Keratinocyte (primary cell): Measurements from ENCODE around the gene FHOD3. TPM values are rescaled to one million over a fixed set of nuclear protein-coding genes. Genes with fewer than 3 reads are reported as not detected.

ENCODE experiments used
- DNase-seq: peaks from one replicate; pipeline ENCODE4 v3.0.0-alpha.2; 2011; ENCODE audit warnings: low read depth, missing footprints, low spot score
- FAIRE-seq: peaks from 2 replicates; lab custom pipeline; 2011; peaks lifted over from hg19 to GRCh38; lab: Jason Lieb, UNC
- H2AFZ ChIP-seq: 2 replicates; pipeline ENCODE4 v1.6.0; 2012; ENCODE audit warnings: low read length, control low read depth, inconsistent platforms; ENCODE audit not compliant: control insufficient read depth
- H3K27ac ChIP-seq: 2 replicates; pipeline ENCODE4 v1.5.1; 2011; ENCODE audit warnings: low read length; ENCODE audit not compliant: control insufficient read depth, insufficient read depth
- H3K27me3 ChIP-seq: 3 replicates; pipeline ENCODE4 v1.6.0; 2011; ENCODE audit warnings: low read length; ENCODE audit not compliant: control insufficient read depth, insufficient read depth; ENCODE audit errors: extremely low read depth
- H3K36me3 ChIP-seq, 2 experiments: 2 replicates in 1 of 2; 3 replicates in 1 of 2; pipeline ENCODE4 v1.5.1; 2011; ENCODE audit warnings: low read length in 2 of 2, mild to moderate bottlenecking in 1 of 2; ENCODE audit not compliant: control insufficient read depth in 2 of 2, insufficient read depth in 2 of 2; ENCODE audit errors: extremely low read depth in 1 of 2
- H3K4me1 ChIP-seq: 3 replicates; pipeline ENCODE4 v1.5.1; 2011; ENCODE audit warnings: low read length; ENCODE audit not compliant: control insufficient read depth, insufficient read depth; ENCODE audit errors: extremely low read depth
- H3K4me2 ChIP-seq: 3 replicates; pipeline ENCODE4 v1.6.0; 2011; ENCODE audit warnings: low read depth, low read length; ENCODE audit not compliant: control insufficient read depth, insufficient read depth; ENCODE audit errors: extremely low read depth
- H3K4me3 ChIP-seq, 3 experiments: fragments of 200-600 bp in 1 of 3; sonication (generic) in 1 of 3; 2 replicates in 2 of 3; 3 replicates in 1 of 3; pipeline ENCODE4 v1.5.1; 2011 to 2016; ENCODE audit warnings: low read length in 3 of 3, mild to moderate bottlenecking in 3 of 3, control low read depth in 2 of 3, inconsistent platforms in 1 of 3, low read depth in 1 of 3, mixed read lengths in 1 of 3, mixed run types in 1 of 3, moderate library complexity in 1 of 3; ENCODE audit not compliant: control insufficient read depth in 2 of 3, insufficient read depth in 2 of 3; ENCODE audit errors: extremely low read depth in 1 of 3
- H3K79me2 ChIP-seq: 2 replicates; pipeline ENCODE4 v1.6.0; 2012; ENCODE audit warnings: low read length; ENCODE audit not compliant: control insufficient read depth, insufficient read depth
- H3K9ac ChIP-seq: 3 replicates; pipeline ENCODE4 v1.6.0; 2011; ENCODE audit warnings: low read length; ENCODE audit not compliant: control insufficient read depth, insufficient read depth; ENCODE audit errors: extremely low read depth
- H3K9me1 ChIP-seq: 3 replicates; pipeline ENCODE4 v1.6.0; 2011; ENCODE audit warnings: low read length; ENCODE audit not compliant: control insufficient read depth, insufficient read depth; ENCODE audit errors: extremely low read depth
- H3K9me3 ChIP-seq: 2 replicates; pipeline ENCODE4 v1.5.1; 2012; ENCODE audit warnings: low read depth, low read length; ENCODE audit not compliant: control insufficient read depth
- H4K20me1 ChIP-seq: 3 replicates; pipeline ENCODE4 v1.6.0; 2011; ENCODE audit warnings: low read length; ENCODE audit not compliant: control insufficient read depth, insufficient read depth; ENCODE audit errors: extremely low read depth
- EZH2 ChIP-seq: IDR thresholded peaks from one replicate; pipeline ENCODE4 v1.6.1; 2012; ENCODE audit warnings: inconsistent platforms, mild to moderate bottlenecking, low read length, moderate library complexity
- dilution Hi-C: fragments of 300-500 bp; cut with MboI; formaldehyde crosslinking; loops from one replicate; pipeline ENCODE4 v1.7.0; 2020; ENCODE audit warnings: low sequenced_read_pairs; ENCODE audit not compliant: extremely low pct_ligation_motif_present
- polyA plus RNA-seq, 5 experiments: library from polyadenylated mRNA; depleted of rRNA in 3 of 5; stranded (reverse) in 3 of 5; stranded (forward) in 1 of 5; unstranded in 1 of 5; fragments of >200 nt; gene quantifications; 1 replicate in 1 of 5; 2 replicates in 3 of 5; 3 replicates in 1 of 5; pipeline versions ENCODE4 v1.2.1 to v1.2.3, GENCODE V29; 2011 to 2012; ENCODE audit warnings: missing spikeins in 2 of 5, low read depth in 1 of 5, low replicate concordance in 1 of 5
- TF ChIP-seq, protein P1 (sequence below), 3 experiments: IDR thresholded peaks in 1 of 3; conservative IDR thresholded peaks in 1 of 3; optimal IDR thresholded peaks in 1 of 3; 2 replicates in 2 of 3; 3 replicates in 1 of 3; pipeline versions ENCODE3 to v1.5.1; 2011; ENCODE audit warnings: low read length in 3 of 3, mild to moderate bottlenecking in 3 of 3, moderate library complexity in 2 of 3, control low read depth in 1 of 3, inconsistent platforms in 1 of 3; ENCODE audit not compliant: insufficient read depth in 2 of 3; ENCODE audit errors: extremely low read depth in 1 of 3

FHOD3 gene
- polyA plus RNA-seq, 1 donor (not counting 4 experiments of a cell fraction or from before 2014, with no cell fraction given): 7.7 TPM

DNA sequence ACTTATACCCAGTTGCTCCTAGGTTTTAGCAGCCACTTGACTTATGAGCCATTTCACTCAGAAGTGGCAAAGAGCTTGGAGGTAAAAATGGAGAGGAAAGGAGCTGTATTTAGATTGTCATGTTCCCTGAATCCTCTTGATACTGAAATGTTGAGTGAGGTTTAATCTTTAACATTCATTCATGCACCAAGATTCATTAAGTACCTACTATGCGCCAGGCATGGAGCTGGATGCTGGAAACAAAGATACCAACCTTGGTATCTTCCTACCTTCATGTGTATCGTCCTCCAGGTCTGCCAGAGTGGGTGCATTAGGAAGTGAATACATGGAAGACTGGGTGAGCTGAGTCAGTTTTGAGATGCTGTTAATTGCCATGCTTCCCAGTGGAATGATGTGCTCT lies 507.6 kb downstream of the FHOD3 start:
- no peak overlapping the region for H3K4me3 ChIP-seq
- H3K36me3 ChIP-seq: peaks cover 10 to 25% of the 10 kb centered on the region in 2 experiments
- dilution Hi-C loops: no loop called here
- no peak overlapping the region for H3K27ac ChIP-seq
- DNase-seq: no peak
- no peaks in the 10 kb centered on the region for H4K20me1 ChIP-seq
- H3K9ac ChIP-seq: no peak overlapping the region
- H3K9me1 ChIP-seq: no peaks in the 10 kb centered on the region
- FAIRE-seq: no peak
- H3K4me2 ChIP-seq: no peak overlapping the region
- H2AFZ ChIP-seq: no peak overlapping the region
- no peak for TF ChIP-seq EZH2
- TF ChIP-seq, protein P1, sequence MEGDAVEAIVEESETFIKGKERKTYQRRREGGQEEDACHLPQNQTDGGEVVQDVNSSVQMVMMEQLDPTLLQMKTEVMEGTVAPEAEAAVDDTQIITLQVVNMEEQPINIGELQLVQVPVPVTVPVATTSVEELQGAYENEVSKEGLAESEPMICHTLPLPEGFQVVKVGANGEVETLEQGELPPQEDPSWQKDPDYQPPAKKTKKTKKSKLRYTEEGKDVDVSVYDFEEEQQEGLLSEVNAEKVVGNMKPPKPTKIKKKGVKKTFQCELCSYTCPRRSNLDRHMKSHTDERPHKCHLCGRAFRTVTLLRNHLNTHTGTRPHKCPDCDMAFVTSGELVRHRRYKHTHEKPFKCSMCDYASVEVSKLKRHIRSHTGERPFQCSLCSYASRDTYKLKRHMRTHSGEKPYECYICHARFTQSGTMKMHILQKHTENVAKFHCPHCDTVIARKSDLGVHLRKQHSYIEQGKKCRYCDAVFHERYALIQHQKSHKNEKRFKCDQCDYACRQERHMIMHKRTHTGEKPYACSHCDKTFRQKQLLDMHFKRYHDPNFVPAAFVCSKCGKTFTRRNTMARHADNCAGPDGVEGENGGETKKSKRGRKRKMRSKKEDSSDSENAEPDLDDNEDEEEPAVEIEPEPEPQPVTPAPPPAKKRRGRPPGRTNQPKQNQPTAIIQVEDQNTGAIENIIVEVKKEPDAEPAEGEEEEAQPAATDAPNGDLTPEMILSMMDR (optimal IDR thresholded peaks at IDR 0.05 in 1 of 3, IDR thresholded peaks at IDR 0.05 in 1 of 3, conservative IDR thresholded peaks at IDR 0.05 in 1 of 3; ENCODE audit: extremely low read depth in 1 of 3, insufficient read depth in 2 of 3, low read length in 3 of 3): no peak
- H3K79me2 ChIP-seq: no peaks in the 10 kb centered on the region
- H3K9me3 ChIP-seq: no peaks in the 10 kb centered on the region
- no peaks in the 10 kb centered on the region for H3K27me3 ChIP-seq
- H3K4me1 ChIP-seq: no peaks in the 10 kb centered on the region

DNA sequence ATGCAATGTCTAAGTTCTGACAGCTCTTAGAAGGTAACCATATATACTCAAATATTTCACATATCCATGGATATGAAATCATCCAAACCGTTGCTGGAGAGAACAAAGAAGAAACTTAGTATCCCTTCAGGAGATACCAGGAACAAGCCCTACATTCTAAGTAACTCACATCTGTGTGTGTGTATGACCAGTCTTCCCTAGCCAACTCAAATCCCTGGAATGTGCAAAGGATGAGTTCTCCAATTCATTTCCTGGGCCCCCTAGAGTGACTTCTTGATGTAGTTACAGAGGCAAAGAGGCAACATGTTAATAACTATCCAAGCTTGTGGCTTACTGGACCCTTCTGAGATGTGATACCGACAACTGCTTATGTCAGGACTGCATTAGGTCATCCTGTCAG lies 511.2 kb downstream of the FHOD3 start:
- Histone ChIP-seq H3K36me3 (peaks cover 7 to 25% of the 10 kb centered on the region in 2 experiments), H3K4me2 (no peak overlapping the region)
- dilution Hi-C loops: no loop called here

More for the DNA sequence above, 511.2 kb downstream of the FHOD3 start:
- no peaks in the 10 kb centered on the region for H3K9me3 ChIP-seq
- H3K4me1 ChIP-seq: no peaks in the 10 kb centered on the region
- no peaks in the 10 kb centered on the region for H4K20me1 ChIP-seq
- no peak for FAIRE-seq
- H3K9me1 ChIP-seq: no peaks in the 10 kb centered on the region
- H3K79me2 ChIP-seq: no peaks in the 10 kb centered on the region
- DNase-seq: no peak
- no peak overlapping the region for H2AFZ ChIP-seq
- TF ChIP-seq EZH2: no peak
- TF ChIP-seq, protein P1 (optimal IDR thresholded peaks at IDR 0.05 in 1 of 3, IDR thresholded peaks at IDR 0.05 in 1 of 3, conservative IDR thresholded peaks at IDR 0.05 in 1 of 3; ENCODE audit: extremely low read depth in 1 of 3, insufficient read depth in 2 of 3, low read length in 3 of 3): no peak
- no peak overlapping the region for H3K4me3 ChIP-seq
- no peak overlapping the region for H3K9ac ChIP-seq
- H3K27me3 ChIP-seq: no peaks in the 10 kb centered on the region
- H3K27ac ChIP-seq: no peak overlapping the region
